ENCODE measurements around the gene NCOA7.

GRCh38 chr6:125924697-125925358 is 134.1 kb downstream of the NCOA7 start:
- no peak for TF ChIP-seq POLR2A (IDR thresholded peaks at IDR 0.05)
- TF ChIP-seq POLR2AphosphoS5 (IDR thresholded peaks at IDR 0.05), result no peak
- no peak for TF ChIP-seq EP300 (IDR thresholded peaks at IDR 0.05)

Data from stomach (tissue), 4 donors.